ENCODE data around the gene NUP214.
"Not testable (repeated sequence)": the region's sequence is repeated elsewhere in the genome, so short reads cannot be mapped to it uniquely, and the experiment has no call there.

The NUP214 gene

GRCh38 chr9:131160416-131161112, 35.2 kb downstream of the NUP214 start:
- no peak for DNase-seq (ENCODE audit: low read depth in 2 of 2)

- no peak for DNase-seq (ENCODE audit: low read depth in 2 of 2)
These were observed 36.2 kb downstream of the NUP214 start for GRCh38 chr9:131161585-131161984.

GRCh38 chr9:131162886-131163285, 37.5 kb downstream of the NUP214 start:
- DNase-seq (ENCODE audit: low read depth in 2 of 2): no peak

GRCh38 chr9:131165523-131165922, 40.1 kb downstream of the NUP214 start:
- DNase-seq (ENCODE audit: low read depth in 2 of 2): no peak

GRCh38 chr9:131167146-131167692, 41.8 kb downstream of the NUP214 start:
- DNase-seq (ENCODE audit: low read depth in 2 of 2): no peak

- DNase-seq (ENCODE audit: low read depth in 2 of 2): no peak
These were observed 42.5 kb downstream of the NUP214 start for GRCh38 chr9:131167936-131168335.

GRCh38 chr9:131169563-131170240, 44.3 kb downstream of the NUP214 start:
- DNase-seq (ENCODE audit: low read depth in 2 of 2): no peak

- no peak for DNase-seq (ENCODE audit: low read depth in 2 of 2)
These were observed 48.6 kb downstream of the NUP214 start for GRCh38 chr9:131173995-131174394.

GRCh38 chr9:131174681-131175239, 49.4 kb downstream of the NUP214 start:
- DNase-seq (ENCODE audit: low read depth in 2 of 2): no peak

GRCh38 chr9:131177898-131178297, 52.5 kb downstream of the NUP214 start:
- no peak for DNase-seq (ENCODE audit: low read depth in 2 of 2)

- DNase-seq (ENCODE audit: low read depth in 2 of 2): peak; percentile 59 to 62
These were observed 53.0 kb downstream of the NUP214 start for GRCh38 chr9:131178382-131178781.

- no peak for DNase-seq (ENCODE audit: low read depth in 2 of 2)
These were observed 53.5 kb downstream of the NUP214 start for GRCh38 chr9:131178926-131179325.

- DNase-seq (ENCODE audit: low read depth in 2 of 2): no peak
These were observed 54.3 kb downstream of the NUP214 start for GRCh38 chr9:131179561-131180219.

GRCh38 chr9:131180454-131180853, 55.1 kb downstream of the NUP214 start:
- no peak for DNase-seq (ENCODE audit: low read depth in 2 of 2)

- no peak for DNase-seq (ENCODE audit: low read depth in 2 of 2)
These were observed 55.8 kb downstream of the NUP214 start for GRCh38 chr9:131181091-131181681.

GRCh38 chr9:131185924-131186323, 60.5 kb downstream of the NUP214 start:
- DNase-seq (ENCODE audit: low read depth in 2 of 2): no peak

GRCh38 chr9:131186622-131187021, 61.2 kb downstream of the NUP214 start:
- DNase-seq (ENCODE audit: low read depth in 2 of 2): no peak

- no peak for DNase-seq (ENCODE audit: low read depth in 2 of 2)
These were observed 62.6 kb downstream of the NUP214 start for GRCh38 chr9:131187957-131188356.

GRCh38 chr9:131188976-131189375, 63.6 kb downstream of the NUP214 start:
- DNase-seq (ENCODE audit: low read depth in 2 of 2): no peak

- DNase-seq (ENCODE audit: low read depth in 2 of 2): no peak
These were observed 64.8 kb downstream of the NUP214 start for GRCh38 chr9:131190191-131190590.

GRCh38 chr9:131191032-131191431, 65.6 kb downstream of the NUP214 start:
- not testable (repeated sequence) for DNase-seq (ENCODE audit: low read depth in 2 of 2)

- DNase-seq (ENCODE audit: low read depth in 2 of 2): no peak
These were observed 66.5 kb downstream of the NUP214 start for GRCh38 chr9:131191857-131192256.

Measured in activated CD4-positive, alpha-beta T cell treated with anti-CD3 and anti-CD28 coated beads for 24 hours (primary cell).